ENCODE results near the gene ADISSP.

ADISSP gene

DNA sequence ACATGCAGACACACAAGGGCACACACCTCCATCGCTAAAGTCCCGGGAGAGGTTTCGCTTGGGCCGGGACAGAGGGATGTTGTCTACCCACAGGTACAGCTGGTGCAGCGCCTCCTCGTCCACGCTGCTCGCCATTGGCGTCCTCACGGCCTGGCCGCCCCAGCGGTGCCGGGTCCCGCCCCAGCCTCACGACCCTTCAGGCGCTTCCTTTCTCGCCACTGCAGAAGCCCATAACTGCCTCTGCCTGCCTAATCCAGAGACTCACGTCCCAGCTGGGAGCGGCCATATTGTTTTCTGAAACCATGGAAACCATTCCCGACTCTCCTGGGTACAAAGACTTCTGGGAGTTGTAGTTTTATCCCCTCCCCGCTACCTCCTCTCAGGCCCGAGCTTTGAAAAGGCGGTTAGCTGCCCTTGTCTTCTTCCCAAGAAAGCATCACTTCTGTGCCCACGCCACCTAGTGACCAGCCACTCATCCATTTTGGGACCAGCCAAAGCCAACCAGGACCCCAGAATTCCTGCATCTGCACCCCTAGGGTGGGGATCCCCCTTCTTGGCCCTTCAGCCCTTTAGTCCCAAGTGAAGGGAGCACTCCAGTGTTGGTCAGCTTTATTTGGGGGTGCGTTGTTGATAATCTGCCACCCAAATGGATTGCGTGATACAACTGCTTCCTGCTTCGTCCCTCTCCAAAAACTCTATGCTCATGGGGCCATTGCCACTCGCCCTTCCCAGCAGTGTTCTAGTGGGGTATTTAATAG is 13.8 kb upstream of the ADISSP start, which contains the start of gene SPEF1:
Gene SPEF1, minus strand, starts transcription at position 296 of the 758 bp plus-strand sequence. Its CDS starts 161 bp downstream, at position 135.
- no peak for DNase-seq (ENCODE audit: low read depth in 2 of 2)

GRCh38 chr20:3778976-3779375 is 11.4 kb upstream of the ADISSP start:
- DNase-seq (ENCODE audit: low read depth in 2 of 2): no peak

DNA sequence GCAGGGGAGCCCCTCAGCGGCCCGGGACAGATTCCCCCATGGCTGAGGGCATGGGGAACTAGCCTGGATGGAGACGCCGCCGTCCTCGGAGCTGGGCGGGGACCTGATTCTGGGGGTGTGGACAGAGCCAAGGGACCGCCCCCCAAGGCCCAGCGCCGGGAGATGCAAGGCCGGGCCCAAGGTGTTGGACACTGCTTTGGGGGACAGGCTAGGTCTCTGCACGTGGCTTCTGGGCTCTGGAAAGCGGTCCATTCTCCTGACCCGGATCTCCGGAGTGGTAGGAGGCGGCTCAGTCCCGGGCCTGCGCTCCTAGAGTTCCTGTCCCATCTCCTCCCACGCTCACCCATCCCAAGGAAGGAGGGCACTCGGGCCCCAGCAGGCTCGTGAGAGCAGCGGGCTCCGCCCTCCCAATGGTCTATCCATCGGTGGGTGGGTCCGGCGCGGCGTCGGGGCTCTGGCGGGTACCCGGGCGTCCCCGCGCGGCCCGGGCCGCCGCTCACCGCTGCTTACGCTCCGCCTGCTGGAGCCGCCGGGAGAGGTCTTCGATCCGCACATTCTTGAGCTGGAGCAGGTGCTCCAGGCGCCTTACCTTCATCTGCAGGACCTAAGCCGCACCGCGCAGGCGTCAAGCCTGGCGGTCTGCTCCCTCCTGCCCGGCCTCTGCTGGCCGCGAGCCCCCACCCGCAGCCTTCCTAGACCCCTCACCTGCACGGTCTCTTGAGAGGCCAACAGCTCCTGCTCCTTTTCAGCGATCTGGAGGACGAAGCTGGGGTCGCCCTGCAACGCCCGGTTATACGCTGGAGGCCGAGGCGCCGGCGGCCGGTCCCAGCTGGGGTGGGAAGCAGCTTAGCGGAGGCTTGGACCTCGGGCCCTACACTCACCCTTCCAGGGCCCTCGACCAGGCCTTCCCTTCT is 10.4 kb upstream of the ADISSP start:
- DNase-seq (ENCODE audit: low read depth in 2 of 2): peak in 1 of 2 experiments; percentile 54

GRCh38 chr20:3777381-3777715 is 9.8 kb upstream of the ADISSP start:
- no peak for DNase-seq (ENCODE audit: low read depth in 2 of 2)

- DNase-seq (ENCODE audit: low read depth in 2 of 2): no peak
These were observed 8.0 kb upstream of the ADISSP start for GRCh38 chr20:3775457-3776108.

GRCh38 chr20:3771552-3772058 is 4.1 kb upstream of the ADISSP start:
- DNase-seq (ENCODE audit: low read depth in 2 of 2): no peak

- DNase-seq (ENCODE audit: low read depth in 2 of 2): peak; percentile 58 to 65
These were observed 983 bp upstream of the ADISSP start for GRCh38 chr20:3768342-3769130.

- DNase-seq (ENCODE audit: low read depth in 2 of 2): no peak
These were observed 485 bp downstream of the ADISSP start for GRCh38 chr20:3767110-3767426.

DNA sequence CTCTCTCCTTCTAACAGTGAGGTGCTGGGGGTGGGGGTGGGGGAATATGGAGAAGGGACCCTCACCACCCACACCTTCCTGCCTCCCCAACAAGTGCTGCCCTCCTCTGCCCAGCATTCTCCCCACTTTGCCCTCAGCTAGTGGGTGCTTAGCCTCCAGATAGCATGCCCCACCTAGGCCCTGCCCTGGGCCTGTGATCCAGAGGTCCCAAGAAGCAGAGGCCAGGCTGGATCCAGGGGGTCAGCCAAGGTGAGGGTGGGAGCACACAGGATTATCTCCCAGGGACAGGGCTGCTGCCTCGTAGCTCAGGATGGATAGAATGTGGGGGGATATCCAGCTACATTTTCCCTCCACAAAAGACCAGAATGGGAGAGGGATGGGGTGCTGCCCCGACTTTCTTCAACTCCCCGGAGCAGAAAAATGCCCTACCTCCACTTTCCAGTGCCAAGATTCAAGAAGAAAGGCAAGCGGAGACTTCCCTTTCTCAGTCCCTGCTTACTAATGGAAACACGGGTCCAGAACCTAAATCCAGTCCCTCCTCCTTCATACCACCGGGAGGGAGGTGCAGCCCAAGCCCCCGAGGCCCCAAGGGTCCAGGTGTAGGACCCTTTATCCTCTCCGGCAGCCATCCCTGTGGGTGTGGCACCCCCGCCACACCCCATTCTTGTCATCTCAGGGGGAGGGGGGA is 987 bp downstream of the ADISSP start:
- no peak for DNase-seq (ENCODE audit: low read depth in 2 of 2)

DNA sequence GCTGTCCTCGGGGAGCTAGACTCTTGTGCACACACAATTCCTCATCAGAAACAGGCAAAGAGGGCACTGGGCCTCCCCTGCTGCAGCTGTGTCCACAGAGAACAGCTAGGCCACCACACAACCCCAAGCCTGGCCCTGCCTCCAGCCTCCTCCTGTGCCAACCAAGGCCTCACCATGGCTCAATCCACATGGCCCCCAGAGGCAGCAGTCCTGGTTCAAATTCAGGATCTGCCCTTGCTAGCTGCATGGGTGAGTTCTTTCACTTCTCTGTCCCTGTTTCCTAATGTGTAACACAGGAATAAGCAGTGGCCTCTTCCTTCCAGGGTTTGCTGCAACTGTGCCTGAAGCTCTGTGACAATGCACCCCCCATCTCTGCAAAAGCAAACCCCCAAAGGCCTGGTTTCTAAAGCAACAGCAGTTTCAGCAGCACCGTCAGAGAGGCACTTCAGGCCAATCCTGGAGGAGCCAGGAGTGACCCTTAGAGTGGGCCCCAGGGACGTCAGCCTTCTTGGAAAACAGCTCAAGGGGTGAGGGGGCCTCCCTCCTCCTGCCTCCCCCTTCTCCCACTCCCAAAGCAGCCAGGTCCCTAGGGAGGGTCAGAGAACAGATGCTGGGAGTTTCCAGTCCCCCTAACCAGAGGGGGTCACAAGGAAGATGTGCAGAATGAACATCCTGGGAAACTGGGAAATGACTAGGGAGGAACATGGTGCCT is 2.2 kb downstream of the ADISSP start:
- no peak for DNase-seq (ENCODE audit: low read depth in 2 of 2)

- DNase-seq (ENCODE audit: low read depth in 2 of 2): no peak
These were observed 2.9 kb downstream of the ADISSP start for GRCh38 chr20:3764659-3765058.

GRCh38 chr20:3763671-3764601 is 3.6 kb downstream of the ADISSP start:
- no peak for DNase-seq (ENCODE audit: low read depth in 2 of 2)

DNA sequence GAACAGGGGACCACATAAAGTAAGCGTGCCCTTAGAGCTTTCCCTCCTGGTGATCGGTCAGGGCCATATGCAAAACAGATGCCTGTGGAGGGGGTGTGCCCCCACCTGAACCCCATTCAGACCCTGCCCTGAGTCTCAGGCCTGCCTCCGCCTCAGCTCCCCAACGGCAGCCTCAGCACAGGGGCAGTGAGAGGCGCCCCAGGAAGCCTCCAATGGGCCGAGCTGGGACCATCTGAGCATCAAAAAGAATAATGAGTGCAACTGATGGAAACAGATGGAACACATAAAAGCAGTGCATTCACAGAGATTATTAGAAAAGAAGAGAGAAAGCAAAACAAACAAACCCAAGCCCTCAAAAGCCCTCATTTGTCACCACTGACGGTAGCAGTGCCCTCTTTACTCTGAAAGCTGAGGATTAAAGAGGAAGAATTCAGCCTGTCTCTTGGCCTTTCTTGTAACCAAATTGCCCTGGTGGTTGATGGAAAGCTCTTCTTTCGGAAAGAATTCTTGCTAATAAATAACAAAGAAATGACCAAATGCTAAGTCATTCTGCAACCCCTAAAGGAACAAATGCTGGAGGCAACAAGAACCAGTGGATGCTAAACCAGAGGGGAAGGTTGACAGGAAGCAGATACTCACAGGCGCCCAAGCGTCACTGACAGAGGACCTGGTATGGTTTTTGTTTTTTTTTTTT is 6.8 kb downstream of the ADISSP start:
- DNase-seq (ENCODE audit: low read depth in 2 of 2): no peak

GRCh38 chr20:3759884-3760283 is 7.7 kb downstream of the ADISSP start:
- no peak for DNase-seq (ENCODE audit: low read depth in 2 of 2)

GRCh38 chr20:3759316-3759823 is 8.2 kb downstream of the ADISSP start:
- no peak for DNase-seq (ENCODE audit: low read depth in 2 of 2)

DNA sequence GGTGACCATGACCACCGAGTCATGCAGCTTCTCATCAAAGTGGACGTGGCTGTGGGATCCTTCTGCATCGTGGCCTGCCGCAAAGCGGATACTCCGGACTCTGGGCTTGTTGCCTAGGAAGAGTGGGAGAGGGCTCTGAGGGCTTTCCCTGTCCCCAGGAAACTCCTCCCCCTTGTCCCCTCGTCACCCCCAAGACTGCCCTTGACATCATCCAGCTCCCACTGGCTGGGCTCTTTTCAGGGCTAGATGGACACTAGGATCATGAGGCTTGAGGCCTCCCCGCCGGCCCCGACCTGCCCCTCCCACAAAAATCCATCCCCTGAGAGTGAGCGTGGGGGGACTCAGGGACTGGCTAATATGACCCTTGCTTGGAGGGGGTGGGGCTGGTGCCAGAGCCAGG is 9.0 kb downstream of the ADISSP start:
- no peak for DNase-seq (ENCODE audit: low read depth in 2 of 2)

GRCh38 chr20:3757268-3757667 is 10.3 kb downstream of the ADISSP start:
- DNase-seq (ENCODE audit: low read depth in 2 of 2): no peak

- no peak for DNase-seq (ENCODE audit: low read depth in 2 of 2)
These were observed 11.6 kb downstream of the ADISSP start for GRCh38 chr20:3755814-3756480.

Data from stimulated activated CD4-positive, alpha-beta T cell treated with anti-CD3 and anti-CD28 coated beads, Interleukin-12 subunit alpha, Interleukin-12 subunit beta, amount 100 ng/mL, for 24 hours (primary cell).